SK-N-SH treated with all-trans-retinoic acid at 6 μM for 48 hours (cell line): ENCODE data around the gene MLST8.

Experiments
- ATAC-seq: fragments of 200-7000 bp; cut with Tn5 transposase; 3 replicates; pipeline ENCODE4 v1.9.1; 2020; ENCODE audit warnings: mild to moderate bottlenecking, moderate library complexity
- BACH2 ChIP-seq: fragments of 250-450 bp; sonication (Bioruptor Pico); IDR thresholded peaks from 2 replicates; pipeline ENCODE4 v1.9.0; 2021; ENCODE audit warnings: mild to moderate bottlenecking, borderline replicate concordance
- CSDC2 ChIP-seq: fragments of 250-450 bp; sonication (Bioruptor Pico); IDR thresholded peaks from 2 replicates; pipeline ENCODE4 v1.5.0; 2020; ENCODE audit warnings: mild to moderate bottlenecking, moderate library complexity
- ESRRG ChIP-seq: fragments of 250-450 bp; sonication (Bioruptor Pico); IDR thresholded peaks from 2 replicates; pipeline ENCODE4 v1.6.1; 2021; ENCODE audit warnings: mild to moderate bottlenecking
- GLIS3 ChIP-seq: fragments of 250-450 bp; sonication (Bioruptor Pico); IDR thresholded peaks from 2 replicates; pipeline ENCODE4 v1.5.0; 2020; ENCODE audit warnings: mild to moderate bottlenecking, moderate library complexity
- ISL1 ChIP-seq: fragments of 250-450 bp; sonication (Bioruptor Pico); IDR thresholded peaks from 2 replicates; pipeline ENCODE4 v2.1.2; 2022; ENCODE audit warnings: mild to moderate bottlenecking, moderate library complexity
- OSR1 ChIP-seq: fragments of 250-450 bp; sonication (Bioruptor Pico); IDR thresholded peaks from 2 replicates; pipeline ENCODE4 v1.8.0; 2022; ENCODE audit warnings: moderate library complexity, mild to moderate bottlenecking, inconsistent platforms
- RARB ChIP-seq: fragments of 250-450 bp; sonication (Bioruptor Pico); IDR thresholded peaks from 2 replicates; pipeline ENCODE4 v1.8.0; 2021; ENCODE audit warnings: mild to moderate bottlenecking, moderate library complexity
- SNAI2 ChIP-seq: fragments of 250-450 bp; sonication (Bioruptor Pico); IDR thresholded peaks from 2 replicates; pipeline ENCODE4 v1.5.0; 2020; ENCODE audit warnings: mild to moderate bottlenecking, moderate library complexity
- TOX ChIP-seq: fragments of 250-450 bp; sonication (Bioruptor Pico); IDR thresholded peaks from 2 replicates; pipeline ENCODE4 v1.8.0; 2021; ENCODE audit warnings: mild to moderate bottlenecking, moderate library complexity, borderline replicate concordance
- ZC3H10 ChIP-seq: fragments of 250-450 bp; sonication (Bioruptor Pico); IDR thresholded peaks from 2 replicates; pipeline ENCODE4 v1.5.1; 2021; ENCODE audit warnings: mild to moderate bottlenecking, moderate library complexity
- ZFP3 ChIP-seq: fragments of 250-450 bp; sonication (Bioruptor Pico); IDR thresholded peaks from 2 replicates; pipeline ENCODE4 v1.5.0; 2020; ENCODE audit warnings: mild to moderate bottlenecking, moderate library complexity
- ZFP30 ChIP-seq: fragments of 450-650 bp; formaldehyde crosslinking; IDR thresholded peaks from 2 replicates; pipeline ENCODE4 v1.5.0; 2022; ENCODE audit warnings: mild to moderate bottlenecking, moderate library complexity
- ZNF565 ChIP-seq: fragments of 450-650 bp; formaldehyde crosslinking; conservative IDR thresholded peaks from 2 replicates; pipeline ENCODE4 v1.5.0; 2020; ENCODE audit warnings: low read depth, mild to moderate bottlenecking, moderate library complexity
- ZNF70 ChIP-seq: fragments of 450-650 bp; formaldehyde crosslinking; IDR thresholded peaks from 2 replicates; pipeline ENCODE4 v1.5.0; 2020; ENCODE audit warnings: mild to moderate bottlenecking, moderate library complexity
- ZNF8 ChIP-seq: fragments of 450-650 bp; formaldehyde crosslinking; IDR thresholded peaks from 2 replicates; pipeline ENCODE4 v1.5.0; 2020; ENCODE audit warnings: mild to moderate bottlenecking, moderate library complexity
- TF ChIP-seq, protein P1 (sequence below): fragments of 250-450 bp; sonication (Bioruptor Pico); IDR thresholded peaks from 2 replicates; pipeline ENCODE4 v1.5.0; 2020; ENCODE audit warnings: mild to moderate bottlenecking, moderate library complexity
- TF ChIP-seq, protein P2 (sequence below): fragments of 250-450 bp; sonication (Bioruptor Pico); IDR thresholded peaks from 2 replicates; pipeline ENCODE4 v1.8.0; 2021; ENCODE audit warnings: low read depth, mild to moderate bottlenecking, moderate library complexity, borderline replicate concordance
- TF ChIP-seq, protein P3 (sequence below): fragments of 250-450 bp; sonication (Bioruptor Pico); IDR thresholded peaks from 2 replicates; pipeline ENCODE4 v1.8.0; 2020; ENCODE audit warnings: mild to moderate bottlenecking, moderate library complexity, borderline replicate concordance
- TF ChIP-seq, protein P4 (sequence below): fragments of 250-450 bp; sonication (Bioruptor Pico); IDR thresholded peaks from 2 replicates; pipeline ENCODE4 v1.5.1; 2020; ENCODE audit warnings: low read depth, mild to moderate bottlenecking, moderate library complexity

MLST8 gene

DNA sequence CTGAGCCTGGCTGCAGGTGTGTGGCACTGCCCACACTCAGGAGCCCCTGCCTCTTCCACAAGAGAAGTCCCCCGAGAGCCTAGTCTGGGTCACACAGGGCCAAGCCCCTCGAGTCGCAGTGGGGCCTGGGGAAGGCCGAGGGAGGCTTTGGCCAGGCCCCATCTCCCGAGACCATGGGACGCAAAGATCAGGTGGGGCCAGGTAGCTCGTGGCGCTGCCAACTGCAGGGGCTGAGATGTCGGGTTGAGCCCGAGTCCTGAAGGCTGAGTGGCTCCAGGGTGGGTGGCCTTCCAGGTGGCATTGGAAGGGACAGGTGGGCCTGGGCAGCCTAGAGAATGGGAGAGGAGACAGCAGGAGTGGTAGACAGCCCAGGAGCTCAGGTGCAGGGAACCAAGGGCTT is 43.3 kb upstream of the MLST8 start (continued):
- TF ChIP-seq, protein P1, sequence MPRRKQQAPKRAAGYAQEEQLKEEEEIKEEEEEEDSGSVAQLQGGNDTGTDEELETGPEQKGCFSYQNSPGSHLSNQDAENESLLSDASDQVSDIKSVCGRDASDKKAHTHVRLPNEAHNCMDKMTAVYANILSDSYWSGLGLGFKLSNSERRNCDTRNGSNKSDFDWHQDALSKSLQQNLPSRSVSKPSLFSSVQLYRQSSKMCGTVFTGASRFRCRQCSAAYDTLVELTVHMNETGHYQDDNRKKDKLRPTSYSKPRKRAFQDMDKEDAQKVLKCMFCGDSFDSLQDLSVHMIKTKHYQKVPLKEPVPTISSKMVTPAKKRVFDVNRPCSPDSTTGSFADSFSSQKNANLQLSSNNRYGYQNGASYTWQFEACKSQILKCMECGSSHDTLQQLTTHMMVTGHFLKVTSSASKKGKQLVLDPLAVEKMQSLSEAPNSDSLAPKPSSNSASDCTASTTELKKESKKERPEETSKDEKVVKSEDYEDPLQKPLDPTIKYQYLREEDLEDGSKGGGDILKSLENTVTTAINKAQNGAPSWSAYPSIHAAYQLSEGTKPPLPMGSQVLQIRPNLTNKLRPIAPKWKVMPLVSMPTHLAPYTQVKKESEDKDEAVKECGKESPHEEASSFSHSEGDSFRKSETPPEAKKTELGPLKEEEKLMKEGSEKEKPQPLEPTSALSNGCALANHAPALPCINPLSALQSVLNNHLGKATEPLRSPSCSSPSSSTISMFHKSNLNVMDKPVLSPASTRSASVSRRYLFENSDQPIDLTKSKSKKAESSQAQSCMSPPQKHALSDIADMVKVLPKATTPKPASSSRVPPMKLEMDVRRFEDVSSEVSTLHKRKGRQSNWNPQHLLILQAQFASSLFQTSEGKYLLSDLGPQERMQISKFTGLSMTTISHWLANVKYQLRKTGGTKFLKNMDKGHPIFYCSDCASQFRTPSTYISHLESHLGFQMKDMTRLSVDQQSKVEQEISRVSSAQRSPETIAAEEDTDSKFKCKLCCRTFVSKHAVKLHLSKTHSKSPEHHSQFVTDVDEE (CRISPR knock-in tag), result no peak
- TF ChIP-seq, protein P2, sequence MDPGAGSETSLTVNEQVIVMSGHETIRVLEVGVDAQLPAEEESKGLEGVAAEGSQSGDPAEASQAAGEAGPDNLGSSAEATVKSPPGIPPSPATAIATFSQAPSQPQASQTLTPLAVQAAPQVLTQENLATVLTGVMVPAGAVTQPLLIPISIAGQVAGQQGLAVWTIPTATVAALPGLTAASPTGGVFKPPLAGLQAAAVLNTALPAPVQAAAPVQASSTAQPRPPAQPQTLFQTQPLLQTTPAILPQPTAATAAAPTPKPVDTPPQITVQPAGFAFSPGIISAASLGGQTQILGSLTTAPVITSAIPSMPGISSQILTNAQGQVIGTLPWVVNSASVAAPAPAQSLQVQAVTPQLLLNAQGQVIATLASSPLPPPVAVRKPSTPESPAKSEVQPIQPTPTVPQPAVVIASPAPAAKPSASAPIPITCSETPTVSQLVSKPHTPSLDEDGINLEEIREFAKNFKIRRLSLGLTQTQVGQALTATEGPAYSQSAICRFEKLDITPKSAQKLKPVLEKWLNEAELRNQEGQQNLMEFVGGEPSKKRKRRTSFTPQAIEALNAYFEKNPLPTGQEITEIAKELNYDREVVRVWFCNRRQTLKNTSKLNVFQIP (CRISPR knock-in tag), result no peak
- TF ChIP-seq OSR1 (CRISPR knock-in tag) (no peak), SNAI2 (CRISPR knock-in tag) (no peak), GLIS3 (no peak), BACH2 (CRISPR knock-in tag) (no peak)
- TF ChIP-seq, protein P3, sequence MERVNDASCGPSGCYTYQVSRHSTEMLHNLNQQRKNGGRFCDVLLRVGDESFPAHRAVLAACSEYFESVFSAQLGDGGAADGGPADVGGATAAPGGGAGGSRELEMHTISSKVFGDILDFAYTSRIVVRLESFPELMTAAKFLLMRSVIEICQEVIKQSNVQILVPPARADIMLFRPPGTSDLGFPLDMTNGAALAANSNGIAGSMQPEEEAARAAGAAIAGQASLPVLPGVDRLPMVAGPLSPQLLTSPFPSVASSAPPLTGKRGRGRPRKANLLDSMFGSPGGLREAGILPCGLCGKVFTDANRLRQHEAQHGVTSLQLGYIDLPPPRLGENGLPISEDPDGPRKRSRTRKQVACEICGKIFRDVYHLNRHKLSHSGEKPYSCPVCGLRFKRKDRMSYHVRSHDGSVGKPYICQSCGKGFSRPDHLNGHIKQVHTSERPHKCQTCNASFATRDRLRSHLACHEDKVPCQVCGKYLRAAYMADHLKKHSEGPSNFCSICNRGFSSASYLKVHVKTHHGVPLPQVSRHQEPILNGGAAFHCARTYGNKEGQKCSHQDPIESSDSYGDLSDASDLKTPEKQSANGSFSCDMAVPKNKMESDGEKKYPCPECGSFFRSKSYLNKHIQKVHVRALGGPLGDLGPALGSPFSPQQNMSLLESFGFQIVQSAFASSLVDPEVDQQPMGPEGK (CRISPR knock-in tag), result no peak

DNA sequence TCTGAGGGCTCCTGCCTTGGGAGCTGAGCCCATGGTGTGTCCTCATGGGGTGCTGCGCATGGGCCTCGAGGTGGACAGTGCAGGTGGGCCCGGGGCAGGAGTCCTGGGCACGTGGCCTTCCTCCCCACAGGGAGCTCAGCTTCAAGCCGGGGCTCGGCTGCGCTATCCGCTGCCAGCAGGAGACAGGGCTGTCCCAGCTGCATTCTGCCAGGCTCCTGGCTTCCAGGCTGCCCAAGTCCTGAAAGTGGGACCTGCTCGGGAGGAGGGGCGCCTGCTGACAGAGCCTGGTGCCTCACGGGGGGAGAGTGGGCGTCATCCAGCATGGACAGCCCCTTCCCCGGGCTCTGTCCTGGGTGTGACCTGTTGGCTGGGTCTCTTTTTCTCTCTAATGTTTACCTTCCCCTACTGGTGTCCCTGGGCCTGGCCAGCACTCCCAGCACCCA is 42.6 kb upstream of the MLST8 start:
- TF ChIP-seq ZFP30 (CRISPR knock-in tag), result no peak
- TF ChIP-seq GLIS3, result no peak
- TF ChIP-seq, protein P4, sequence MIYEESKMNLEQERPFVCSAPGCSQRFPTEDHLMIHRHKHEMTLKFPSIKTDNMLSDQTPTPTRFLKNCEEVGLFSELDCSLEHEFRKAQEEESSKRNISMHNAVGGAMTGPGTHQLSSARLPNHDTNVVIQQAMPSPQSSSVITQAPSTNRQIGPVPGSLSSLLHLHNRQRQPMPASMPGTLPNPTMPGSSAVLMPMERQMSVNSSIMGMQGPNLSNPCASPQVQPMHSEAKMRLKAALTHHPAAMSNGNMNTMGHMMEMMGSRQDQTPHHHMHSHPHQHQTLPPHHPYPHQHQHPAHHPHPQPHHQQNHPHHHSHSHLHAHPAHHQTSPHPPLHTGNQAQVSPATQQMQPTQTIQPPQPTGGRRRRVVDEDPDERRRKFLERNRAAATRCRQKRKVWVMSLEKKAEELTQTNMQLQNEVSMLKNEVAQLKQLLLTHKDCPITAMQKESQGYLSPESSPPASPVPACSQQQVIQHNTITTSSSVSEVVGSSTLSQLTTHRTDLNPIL (CRISPR knock-in tag), result no peak
- TF ChIP-seq, protein P3 (CRISPR knock-in tag), result no peak
- no peak for TF ChIP-seq SNAI2 (CRISPR knock-in tag)
- no peak for TF ChIP-seq TOX (CRISPR knock-in tag)
- TF ChIP-seq ZFP3, result no peak
- no peak for TF ChIP-seq ESRRG (CRISPR knock-in tag)
- no peak for TF ChIP-seq ZNF565
- no peak for TF ChIP-seq ISL1 (CRISPR knock-in tag)
- TF ChIP-seq, protein P1 (CRISPR knock-in tag), result no peak
- no peak for TF ChIP-seq OSR1 (CRISPR knock-in tag)
- ATAC-seq, result no peak

DNA sequence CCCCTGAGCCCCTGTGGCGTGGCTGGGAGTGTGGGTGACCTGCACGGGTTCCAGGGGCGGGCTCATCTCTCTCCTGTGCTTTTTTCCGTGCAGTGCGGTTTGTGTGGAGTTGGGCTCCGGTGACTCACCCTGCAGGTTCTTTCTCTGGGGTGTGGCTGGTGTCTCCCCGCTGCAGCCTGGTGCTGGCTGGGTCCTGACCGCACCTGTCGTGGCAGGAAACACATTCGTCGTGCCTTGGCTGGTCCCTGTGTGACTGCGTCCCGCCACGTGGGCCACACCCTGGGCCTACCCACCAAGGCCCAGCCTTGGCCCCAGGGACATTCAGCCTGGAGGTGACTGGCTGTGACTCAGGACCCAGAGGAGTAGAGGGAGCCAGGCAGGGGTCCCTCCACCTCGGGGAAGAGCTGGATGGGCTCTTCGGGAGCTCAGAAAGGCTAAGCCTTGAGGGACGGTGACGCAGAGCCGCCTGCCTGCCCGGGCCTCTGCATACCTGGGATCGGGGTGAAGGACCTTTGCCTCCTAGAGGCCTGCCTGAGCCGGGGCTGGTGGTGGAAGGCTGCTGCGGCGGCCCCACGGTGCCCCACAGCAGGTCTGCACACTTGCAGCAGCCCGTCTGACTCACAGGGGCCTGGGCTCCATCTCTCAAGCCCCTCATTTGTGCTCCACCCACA is 41.9 kb upstream of the MLST8 start:
- TF ChIP-seq CSDC2 (CRISPR knock-in tag) (no peak), RARB (CRISPR knock-in tag) (no peak), ZNF565 (no peak), OSR1 (CRISPR knock-in tag) (no peak), SNAI2 (CRISPR knock-in tag) (no peak), ZNF70 (no peak), ZC3H10 (CRISPR knock-in tag) (no peak), ZFP3 (no peak), ZNF8 (CRISPR knock-in tag) (no peak), TOX (CRISPR knock-in tag) (no peak), BACH2 (CRISPR knock-in tag) (no peak), ESRRG (CRISPR knock-in tag) (no peak)
- TF ChIP-seq, protein P2 (CRISPR knock-in tag), result no peak
- TF ChIP-seq, protein P4 (CRISPR knock-in tag), result no peak
- ATAC-seq, result no peak
